Measurements from ENCODE around the gene ULK3.

ULK3 gene

GRCh38 chr15:74829486-74829885 lies 13.5 kb downstream of the ULK3 start:
- DNase-seq = no peak
- TF ChIP-seq GATA1 (IDR thresholded peaks at IDR 0.05; ENCODE audit: low read depth, low read length) = no peak

- DNase-seq = no peak
- TF ChIP-seq GATA1 (IDR thresholded peaks at IDR 0.05; ENCODE audit: low read depth, low read length) (no peak), POLR2A (IDR thresholded peaks at IDR 0.05; ENCODE audit: low read length) (no peak)
These were observed 14.1 kb downstream of the ULK3 start for GRCh38 chr15:74828835-74829234.

- DNase-seq = no peak
- TF ChIP-seq GATA1 (IDR thresholded peaks at IDR 0.05; ENCODE audit: low read depth, low read length) (no peak), POLR2A (IDR thresholded peaks at IDR 0.05; ENCODE audit: low read length) (no peak)
These were observed 15.3 kb downstream of the ULK3 start for GRCh38 chr15:74827614-74828013.

- DNase-seq = no peak
- TF ChIP-seq GATA1 (IDR thresholded peaks at IDR 0.05; ENCODE audit: low read depth, low read length) (no peak), POLR2A (IDR thresholded peaks at IDR 0.05; ENCODE audit: low read length) (no peak)
These were observed 16.0 kb downstream of the ULK3 start for GRCh38 chr15:74826921-74827320.

GRCh38 chr15:74826364-74826819 lies 16.6 kb downstream of the ULK3 start, which contains the start of gene CPLX3:
Gene CPLX3, plus strand, starts transcription at chr15:74826627. Its CDS starts 77 bp downstream, at chr15:74826704.
- peak; percentile 46 to 60 for DNase-seq
- TF ChIP-seq GATA1 (IDR thresholded peaks at IDR 0.05; ENCODE audit: low read depth, low read length) (no peak), POLR2A (IDR thresholded peaks at IDR 0.05; ENCODE audit: low read length) (no peak)

- TF ChIP-seq POLR2A (IDR thresholded peaks at IDR 0.05; ENCODE audit: low read length) (no peak), GATA1 (IDR thresholded peaks at IDR 0.05; ENCODE audit: low read depth, low read length) (no peak)
- no peak for DNase-seq
These were observed 17.1 kb downstream of the ULK3 start for GRCh38 chr15:74825866-74826265.

- DNase-seq = no peak
- TF ChIP-seq GATA1 (IDR thresholded peaks at IDR 0.05; ENCODE audit: low read depth, low read length) (no peak), POLR2A (IDR thresholded peaks at IDR 0.05; ENCODE audit: low read length) (no peak)
These were observed 18.0 kb downstream of the ULK3 start for GRCh38 chr15:74824976-74825375.

- DNase-seq = no peak
- no peak for TF ChIP-seq POLR2A (IDR thresholded peaks at IDR 0.05; ENCODE audit: low read length)
- TF ChIP-seq GATA1 (IDR thresholded peaks at IDR 0.05; ENCODE audit: low read depth, low read length) = no peak
These were observed 19.6 kb downstream of the ULK3 start for GRCh38 chr15:74823324-74823723.

GRCh38 chr15:74822233-74822632 lies 20.7 kb downstream of the ULK3 start:
- no peak for TF ChIP-seq POLR2A (IDR thresholded peaks at IDR 0.05; ENCODE audit: low read length)
- no peak for TF ChIP-seq GATA1 (IDR thresholded peaks at IDR 0.05; ENCODE audit: low read depth, low read length)
- DNase-seq = no peak

GRCh38 chr15:74821790-74822158 lies 21.2 kb downstream of the ULK3 start:
- TF ChIP-seq GATA1 (IDR thresholded peaks at IDR 0.05; ENCODE audit: low read depth, low read length) (no peak), POLR2A (IDR thresholded peaks at IDR 0.05; ENCODE audit: low read length) (no peak)
- DNase-seq = no peak

- no peak for DNase-seq
- TF ChIP-seq GATA1 (IDR thresholded peaks at IDR 0.05; ENCODE audit: low read depth, low read length) (no peak), POLR2A (IDR thresholded peaks at IDR 0.05; ENCODE audit: low read length) (no peak)
These were observed 21.7 kb downstream of the ULK3 start for GRCh38 chr15:74821091-74821789.

- no peak for DNase-seq
- TF ChIP-seq GATA1 (IDR thresholded peaks at IDR 0.05; ENCODE audit: low read depth, low read length) (no peak), POLR2A (IDR thresholded peaks at IDR 0.05; ENCODE audit: low read length) (no peak)
These were observed 22.9 kb downstream of the ULK3 start for GRCh38 chr15:74820056-74820455.

GRCh38 chr15:74817370-74817737 lies 25.6 kb downstream of the ULK3 start:
- TF ChIP-seq POLR2A (IDR thresholded peaks at IDR 0.05; ENCODE audit: low read length) (no peak), GATA1 (IDR thresholded peaks at IDR 0.05; ENCODE audit: low read depth, low read length) (no peak)
- DNase-seq = no peak

GRCh38 chr15:74816624-74817369 lies 26.2 kb downstream of the ULK3 start:
- no peak for DNase-seq
- no peak for TF ChIP-seq GATA1 (IDR thresholded peaks at IDR 0.05; ENCODE audit: low read depth, low read length)
- no peak for TF ChIP-seq POLR2A (IDR thresholded peaks at IDR 0.05; ENCODE audit: low read length)

GRCh38 chr15:74815961-74816360 lies 27.0 kb downstream of the ULK3 start:
- no peak for TF ChIP-seq GATA1 (IDR thresholded peaks at IDR 0.05; ENCODE audit: low read depth, low read length)
- TF ChIP-seq POLR2A (IDR thresholded peaks at IDR 0.05; ENCODE audit: low read length) = no peak
- DNase-seq = no peak

Data from erythroblast (primary cell).